ENCODE data around the gene ARID1B. TPM values are rescaled to one million over a fixed set of nuclear protein-coding genes. Genes with fewer than 3 reads are reported as not detected.

Gene ARID1B
- total and polyA plus RNA-seq, 10 of the 15 experiments (the other 5 are each of a cell fraction or from before 2014, with no cell fraction given) = 24.7 to 133 (median 54.6) TPM

GRCh38 chr6:157091856-157092460 is 314.8 kb downstream of the ARID1B start (continued):
- TF ChIP-seq ZBTB4 (CRISPR knock-in tag; IDR thresholded peaks at IDR 0.05) (no peak), BCL11A (IDR thresholded peaks at IDR 0.05; ENCODE audit: low read depth, low read length) (no peak)

- FAIRE-seq (no peak), ATAC-seq (no peak), DNase-seq (ENCODE audit: low read depth, low spot score) (no peak)
- Histone ChIP-seq H3K4me1 (ENCODE audit: control insufficient read depth, insufficient read depth, low read length) (peaks cover 4% of the 10 kb centered on the region; the same call in 1 of the 2 replicates), H3K79me2 (ENCODE audit: control insufficient read depth, insufficient read depth, low read length) (no peaks in the 10 kb centered on the region), H3K9ac (ENCODE audit: control insufficient read depth, insufficient read depth, low read length) (no peak overlapping the region), H3K9me3 (replicated peaks; ENCODE audit: control insufficient read depth, insufficient read depth, low read length) (no peaks in the 10 kb centered on the region), H3K27me3 (replicated peaks in 1 of 2; ENCODE audit: control insufficient read depth in 2 of 2, insufficient read depth in 2 of 2, low read length in 1 of 2) (no peaks in the 10 kb centered on the region), H3K4me2 (ENCODE audit: control insufficient read depth, insufficient read depth) (no peak overlapping the region), H3K4me3 (no peak overlapping the region), H2AFZ (ENCODE audit: control insufficient read depth, low read depth, low read length) (no peak overlapping the region), H3K27ac (ENCODE audit: control insufficient read depth, insufficient read depth) (no peak overlapping the region), H4K20me1 (ENCODE audit: control insufficient read depth, insufficient read depth) (peaks cover 10% of the 10 kb centered on the region; the same call in 1 of the 2 replicates), H3K36me3 (ENCODE audit: control insufficient read depth in 2 of 2, insufficient read depth in 2 of 2, low read length in 1 of 2) (peaks cover 2 to 27% of the 10 kb centered on the region in 2 experiments)
- in situ Hi-C loops (cut with MboI) = no loop called here
- ChIA-PET SMC1A (ENCODE audit: uncharacterized antibody, unreplicated experiment) (no interaction called here), POLR2A (no interaction called here), RAD21 (ENCODE audit: unreplicated experiment) (no interaction called here), CTCF (no interaction called here)
- 96% methylated on average over 6 of the region's 6 CpGs for WGBS (ENCODE audit: insufficient coverage, insufficient replicate concordance, low lambda C conversion rate, missing lambda C conversion rate)
- intact Hi-C loops (cut with micrococcal nuclease; ENCODE audit: unreplicated experiment) = no loop called here
- no peak for TF ChIP-seq BCL3 (IDR thresholded peaks at IDR 0.05; ENCODE audit: borderline replicate concordance, insufficient read depth, low read depth, low read length, poor library complexity, severe bottlenecking)
- no peak for TF ChIP-seq ZNF384 (IDR thresholded peaks at IDR 0.05; ENCODE audit: borderline replicate concordance, low read depth, low read length)
- no peak for TF ChIP-seq MTA2 (IDR thresholded peaks at IDR 0.05; ENCODE audit: low read depth)
- TF ChIP-seq BCLAF1 (IDR thresholded peaks at IDR 0.05) = no peak
- no peak for TF ChIP-seq RFX5 (IDR thresholded peaks at IDR 0.05; ENCODE audit: low read depth, low read length)
- TF ChIP-seq POLR2AphosphoS5 (IDR thresholded peaks at IDR 0.05; ENCODE audit: low read length) = no peak
- TF ChIP-seq CREB1 (IDR thresholded peaks at IDR 0.05; ENCODE audit: low read depth) = no peak
- no peak for TF ChIP-seq PRDM15 (CRISPR knock-in tag; IDR thresholded peaks at IDR 0.05)
- no TSS peak for BruUV-seq (replicated peaks)
Measured at GRCh38 chr6:157092736-157093135, 315.6 kb downstream of the ARID1B start.

Measured in GM12878 (cell line).